ENCODE results near the gene DNM3. TPM values are rescaled to one million over a fixed set of nuclear protein-coding genes. Genes with fewer than 3 reads are reported as not detected.

DNM3 gene
- total and polyA plus RNA-seq, 10 of the 15 experiments (the other 5 are each of a cell fraction or from before 2014, with no cell fraction given): 0.03 to 1.5 (median 0.08) TPM; not detected in 3

DNA sequence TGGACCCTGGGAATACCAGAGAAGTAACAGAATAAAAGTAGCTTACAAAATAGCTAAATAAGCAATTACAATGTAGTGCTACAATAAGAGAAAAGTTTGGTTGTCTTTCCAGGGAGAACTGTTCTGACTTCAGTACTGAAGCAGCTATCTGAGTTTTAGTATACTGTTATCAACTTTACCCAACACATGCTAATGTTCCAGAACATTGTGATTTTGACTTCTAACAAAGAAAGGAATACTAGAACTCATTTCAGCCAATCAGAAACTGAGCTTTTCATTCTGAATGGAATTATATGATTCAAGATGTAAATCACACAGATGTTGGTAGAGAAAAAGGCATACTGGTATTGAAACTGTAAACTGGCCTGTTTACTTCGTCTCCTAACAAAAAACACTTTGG, 579.1 kb downstream of the DNM3 start, which contains the start of gene C1orf105 (continued):
- TF ChIP-seq, protein P1, sequence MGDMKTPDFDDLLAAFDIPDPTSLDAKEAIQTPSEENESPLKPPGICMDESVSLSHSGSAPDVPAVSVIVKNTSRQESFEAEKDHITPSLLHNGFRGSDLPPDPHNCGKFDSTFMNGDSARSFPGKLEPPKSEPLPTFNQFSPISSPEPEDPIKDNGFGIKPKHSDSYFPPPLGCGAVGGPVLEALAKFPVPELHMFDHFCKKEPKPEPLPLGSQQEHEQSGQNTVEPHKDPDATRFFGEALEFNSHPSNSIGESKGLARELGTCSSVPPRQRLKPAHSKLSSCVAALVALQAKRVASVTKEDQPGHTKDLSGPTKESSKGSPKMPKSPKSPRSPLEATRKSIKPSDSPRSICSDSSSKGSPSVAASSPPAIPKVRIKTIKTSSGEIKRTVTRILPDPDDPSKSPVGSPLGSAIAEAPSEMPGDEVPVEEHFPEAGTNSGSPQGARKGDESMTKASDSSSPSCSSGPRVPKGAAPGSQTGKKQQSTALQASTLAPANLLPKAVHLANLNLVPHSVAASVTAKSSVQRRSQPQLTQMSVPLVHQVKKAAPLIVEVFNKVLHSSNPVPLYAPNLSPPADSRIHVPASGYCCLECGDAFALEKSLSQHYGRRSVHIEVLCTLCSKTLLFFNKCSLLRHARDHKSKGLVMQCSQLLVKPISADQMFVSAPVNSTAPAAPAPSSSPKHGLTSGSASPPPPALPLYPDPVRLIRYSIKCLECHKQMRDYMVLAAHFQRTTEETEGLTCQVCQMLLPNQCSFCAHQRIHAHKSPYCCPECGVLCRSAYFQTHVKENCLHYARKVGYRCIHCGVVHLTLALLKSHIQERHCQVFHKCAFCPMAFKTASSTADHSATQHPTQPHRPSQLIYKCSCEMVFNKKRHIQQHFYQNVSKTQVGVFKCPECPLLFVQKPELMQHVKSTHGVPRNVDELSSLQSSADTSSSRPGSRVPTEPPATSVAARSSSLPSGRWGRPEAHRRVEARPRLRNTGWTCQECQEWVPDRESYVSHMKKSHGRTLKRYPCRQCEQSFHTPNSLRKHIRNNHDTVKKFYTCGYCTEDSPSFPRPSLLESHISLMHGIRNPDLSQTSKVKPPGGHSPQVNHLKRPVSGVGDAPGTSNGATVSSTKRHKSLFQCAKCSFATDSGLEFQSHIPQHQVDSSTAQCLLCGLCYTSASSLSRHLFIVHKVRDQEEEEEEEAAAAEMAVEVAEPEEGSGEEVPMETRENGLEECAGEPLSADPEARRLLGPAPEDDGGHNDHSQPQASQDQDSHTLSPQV (IDR thresholded peaks at IDR 0.05): no peak
- TF ChIP-seq KDM1A (IDR thresholded peaks at IDR 0.05; ENCODE audit: borderline replicate concordance): no peak
- no peak for TF ChIP-seq IRF3 (IDR thresholded peaks at IDR 0.05)
- TF ChIP-seq, protein P2, sequence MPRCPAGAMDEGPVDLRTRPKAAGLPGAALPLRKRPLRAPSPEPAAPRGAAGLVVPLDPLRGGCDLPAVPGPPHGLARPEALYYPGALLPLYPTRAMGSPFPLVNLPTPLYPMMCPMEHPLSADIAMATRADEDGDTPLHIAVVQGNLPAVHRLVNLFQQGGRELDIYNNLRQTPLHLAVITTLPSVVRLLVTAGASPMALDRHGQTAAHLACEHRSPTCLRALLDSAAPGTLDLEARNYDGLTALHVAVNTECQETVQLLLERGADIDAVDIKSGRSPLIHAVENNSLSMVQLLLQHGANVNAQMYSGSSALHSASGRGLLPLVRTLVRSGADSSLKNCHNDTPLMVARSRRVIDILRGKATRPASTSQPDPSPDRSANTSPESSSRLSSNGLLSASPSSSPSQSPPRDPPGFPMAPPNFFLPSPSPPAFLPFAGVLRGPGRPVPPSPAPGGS (IDR thresholded peaks at IDR 0.05; ENCODE audit: borderline replicate concordance, insufficient read depth, low read depth, low read length, poor library complexity, severe bottlenecking): no peak
- TF ChIP-seq FOS (IDR thresholded peaks at IDR 0.05; ENCODE audit: borderline replicate concordance, extremely low read depth, insufficient read length): no peak
- TF ChIP-seq, protein P3, sequence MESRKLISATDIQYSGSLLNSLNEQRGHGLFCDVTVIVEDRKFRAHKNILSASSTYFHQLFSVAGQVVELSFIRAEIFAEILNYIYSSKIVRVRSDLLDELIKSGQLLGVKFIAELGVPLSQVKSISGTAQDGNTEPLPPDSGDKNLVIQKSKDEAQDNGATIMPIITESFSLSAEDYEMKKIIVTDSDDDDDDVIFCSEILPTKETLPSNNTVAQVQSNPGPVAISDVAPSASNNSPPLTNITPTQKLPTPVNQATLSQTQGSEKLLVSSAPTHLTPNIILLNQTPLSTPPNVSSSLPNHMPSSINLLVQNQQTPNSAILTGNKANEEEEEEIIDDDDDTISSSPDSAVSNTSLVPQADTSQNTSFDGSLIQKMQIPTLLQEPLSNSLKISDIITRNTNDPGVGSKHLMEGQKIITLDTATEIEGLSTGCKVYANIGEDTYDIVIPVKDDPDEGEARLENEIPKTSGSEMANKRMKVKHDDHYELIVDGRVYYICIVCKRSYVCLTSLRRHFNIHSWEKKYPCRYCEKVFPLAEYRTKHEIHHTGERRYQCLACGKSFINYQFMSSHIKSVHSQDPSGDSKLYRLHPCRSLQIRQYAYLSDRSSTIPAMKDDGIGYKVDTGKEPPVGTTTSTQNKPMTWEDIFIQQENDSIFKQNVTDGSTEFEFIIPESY (IDR thresholded peaks at IDR 0.05): no peak

Data from GM12878 (cell line).